Kidney (tissue), 14 donors: Measurements from ENCODE around the gene SEC22C. TPM values are rescaled to one million over a fixed set of nuclear protein-coding genes. Genes with fewer than 3 reads are reported as not detected.
A peak's percentile ranks its signal among the peaks of the same experiment; 100 is the strongest.

Source experiments
- DNase-seq, 5 donors: peaks; one replicate each; pipeline ENCODE4 v3.0.0-alpha.2; 2013 to 2020
- FAIRE-seq: peaks from 2 replicates; lab custom pipeline; 2012; peaks lifted over from hg19 to GRCh38; lab: Jason Lieb, UNC
- H3K27ac ChIP-seq, 2 donors: one replicate each; pipeline ENCODE4 v1.7.0; 2013; ENCODE audit warnings: low read depth in 2 of 2, low read length in 2 of 2, inconsistent platforms in 1 of 2
- H3K27me3 ChIP-seq: one replicate; pipeline ENCODE4 v1.7.1; 2013; ENCODE audit warnings: low read length, inconsistent platforms; ENCODE audit not compliant: control insufficient read depth, insufficient read depth
- H3K36me3 ChIP-seq, 3 donors: one replicate each; pipeline versions ENCODE4 v1.7.0 to v1.7.1; 2013; ENCODE audit warnings: low read length in 3 of 3, control low read depth in 1 of 3, inconsistent platforms in 1 of 3; ENCODE audit not compliant: insufficient read depth in 3 of 3, control insufficient read depth in 2 of 3
- H3K4me1 ChIP-seq, 3 donors: one replicate each; pipeline versions ENCODE4 v1.7.0 to v1.7.1; 2013; ENCODE audit warnings: low read length in 3 of 3, inconsistent platforms in 1 of 3, low read depth in 1 of 3; ENCODE audit not compliant: control insufficient read depth in 2 of 3, insufficient read depth in 2 of 3
- H3K4me3 ChIP-seq, 3 donors: one replicate each; pipeline versions ENCODE4 v1.7.0 to v1.8.1; 2013; ENCODE audit warnings: low read length in 3 of 3, control low read depth in 1 of 3, inconsistent platforms in 1 of 3
- H3K9ac ChIP-seq, 3 donors: one replicate each; pipeline versions ENCODE4 v1.7.0 to v1.7.1; 2013; ENCODE audit warnings: low read length in 3 of 3, control low read depth in 1 of 3, inconsistent platforms in 1 of 3
- H3K9me3 ChIP-seq, 3 donors: one replicate each; pipeline versions ENCODE4 v1.7.0 to v1.7.1; 2013; ENCODE audit warnings: low read length in 3 of 3, control low read depth in 1 of 3, inconsistent platforms in 1 of 3; ENCODE audit not compliant: control insufficient read depth in 2 of 3, insufficient read depth in 1 of 3
- intact Hi-C: fragments of 100-400 bp; cut with DNase I; formaldehyde crosslinking; loops from one replicate; pipeline ENCODE4 v1.11.1; 2022
- polyA plus RNA-seq: library from polyadenylated mRNA; stranded (reverse); fragments of 350-450 nt; fragmentation: Illumina TruSeq; extraction: RNeasy Lipid Tissue Mini Kit (QIAGEN cat#74804); gene quantifications from one replicate; pipeline ENCODE4 v1.2.3, GENCODE V29; 2014; ENCODE audit warnings: low read depth, low replicate concordance; ENCODE audit not compliant: insufficient read depth
- total RNA-seq: library from RNA; stranded (reverse); fragmentation: NEBNext Ultra II Directional; extraction: Animal tissue kit (Norgen Biotek cat#: 25700); gene quantifications from one replicate; pipeline ENCODE4 v1.2.1, GENCODE V29; 2021
- TF ChIP-seq, protein P1 (sequence below): IDR thresholded peaks from 3 replicates; pipeline ENCODE4 v1.5.1; 2012; ENCODE audit warnings: mild to moderate bottlenecking, moderate library complexity, borderline replicate concordance; ENCODE audit not compliant: insufficient read depth; ENCODE audit errors: extremely low read depth
- donor health status: control.
- donor health status: control.
- donor health status: control.
- donor health status: control.
- donor health status: control.
- donor health status: DM: yes; HTN: yes; CAD: no.
- donor health status: Normal renal cell carcinoma (clear cell type).

The SEC22C gene
- total and polyA plus RNA-seq, 2 donors from 2014 or later, result 32.8 to 43.6 TPM

- Histone ChIP-seq H3K9ac (no peak overlapping the region), H3K4me1 (peaks cover 6 to 11% (median 8%) of the 10 kb centered on the region in 3 donors), H3K9me3 (no peaks in the 10 kb centered on the region), H3K27ac (no peak overlapping the region), H3K27me3 (no peaks in the 10 kb centered on the region), H3K36me3 (peaks cover 0 to 4% (median 2%) of the 10 kb centered on the region in 3 donors), H3K4me3 (no peak overlapping the region)
- intact Hi-C loops, result no loop called here
- no peak for DNase-seq
- TF ChIP-seq, protein P1, sequence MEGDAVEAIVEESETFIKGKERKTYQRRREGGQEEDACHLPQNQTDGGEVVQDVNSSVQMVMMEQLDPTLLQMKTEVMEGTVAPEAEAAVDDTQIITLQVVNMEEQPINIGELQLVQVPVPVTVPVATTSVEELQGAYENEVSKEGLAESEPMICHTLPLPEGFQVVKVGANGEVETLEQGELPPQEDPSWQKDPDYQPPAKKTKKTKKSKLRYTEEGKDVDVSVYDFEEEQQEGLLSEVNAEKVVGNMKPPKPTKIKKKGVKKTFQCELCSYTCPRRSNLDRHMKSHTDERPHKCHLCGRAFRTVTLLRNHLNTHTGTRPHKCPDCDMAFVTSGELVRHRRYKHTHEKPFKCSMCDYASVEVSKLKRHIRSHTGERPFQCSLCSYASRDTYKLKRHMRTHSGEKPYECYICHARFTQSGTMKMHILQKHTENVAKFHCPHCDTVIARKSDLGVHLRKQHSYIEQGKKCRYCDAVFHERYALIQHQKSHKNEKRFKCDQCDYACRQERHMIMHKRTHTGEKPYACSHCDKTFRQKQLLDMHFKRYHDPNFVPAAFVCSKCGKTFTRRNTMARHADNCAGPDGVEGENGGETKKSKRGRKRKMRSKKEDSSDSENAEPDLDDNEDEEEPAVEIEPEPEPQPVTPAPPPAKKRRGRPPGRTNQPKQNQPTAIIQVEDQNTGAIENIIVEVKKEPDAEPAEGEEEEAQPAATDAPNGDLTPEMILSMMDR, result no peak
- no peak for FAIRE-seq
Observed at GRCh38 chr3:42605546-42606173, 23.9 kb upstream of the SEC22C start.

- no peak overlapping the region for H3K9ac ChIP-seq
- peaks cover 6 to 11% (median 8%) of the 10 kb centered on the region in 3 donors for H3K4me1 ChIP-seq
- TF ChIP-seq, protein P1, result no peak
- H3K36me3 ChIP-seq, result peaks cover 0 to 4% (median 0%) of the 10 kb centered on the region in 3 donors
- no peak overlapping the region for H3K27ac ChIP-seq
- intact Hi-C loops, result no loop called here
- FAIRE-seq (no peak), DNase-seq (no peak)
- no peaks in the 10 kb centered on the region for H3K27me3 ChIP-seq
- H3K9me3 ChIP-seq, result no peaks in the 10 kb centered on the region
- H3K4me3 ChIP-seq, result no peak overlapping the region
Observed at GRCh38 chr3:42602961-42603360, 21.2 kb upstream of the SEC22C start.

DNA sequence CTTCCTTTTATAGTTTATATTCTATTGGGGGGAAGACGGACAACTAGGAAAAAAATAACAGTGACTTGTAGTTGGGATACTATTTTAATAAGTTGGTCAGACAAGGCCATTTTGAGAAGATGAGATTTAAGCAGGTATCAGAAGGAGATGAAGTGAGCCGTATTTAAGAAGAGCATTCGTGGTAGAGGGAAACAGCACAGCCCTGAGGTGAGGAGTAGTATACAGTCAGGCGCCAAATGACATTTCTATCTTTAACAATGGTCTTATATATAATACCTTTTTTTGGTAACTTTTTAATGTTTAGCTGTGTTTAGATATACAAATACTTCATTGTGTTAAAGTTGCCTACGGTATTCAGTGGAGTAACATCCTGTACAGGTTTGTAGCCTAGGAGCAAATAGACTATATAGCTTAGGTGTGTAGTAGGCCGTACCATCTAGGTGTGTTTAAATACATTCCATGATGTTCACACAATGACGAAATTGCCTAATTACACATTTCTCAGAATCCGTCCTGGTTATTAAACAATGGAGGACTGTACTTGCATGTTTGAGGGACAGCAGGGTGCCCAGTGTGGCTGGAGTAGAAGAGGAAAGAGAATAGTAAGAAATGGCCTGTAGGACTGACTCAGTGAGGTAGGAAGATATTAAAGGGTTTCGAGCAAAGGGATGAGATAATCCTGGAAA is 20.3 kb upstream of the SEC22C start:
- Histone ChIP-seq H3K36me3 (no peaks in the 10 kb centered on the region), H3K27ac (no peak overlapping the region), H3K27me3 (no peaks in the 10 kb centered on the region), H3K9me3 (no peaks in the 10 kb centered on the region), H3K4me3 (peak overlapping the region; percentile 67 to 93 (median 74)), H3K4me1 (peaks cover 6 to 11% (median 8%) of the 10 kb centered on the region in 3 donors), H3K9ac (peak overlapping the region; percentile 15 to 96 (median 54))
- intact Hi-C loops, result no loop called here
- TF ChIP-seq, protein P1, result no peak
- FAIRE-seq (no peak), DNase-seq (no peak)
